ENCODE results near the gene SMARCAL1. TPM values are rescaled to one million over a fixed set of nuclear protein-coding genes. Genes with fewer than 3 reads are reported as not detected.

Gene SMARCAL1
- total RNA-seq, 1 donor from 2014 or later, result 33.0 TPM

DNA sequence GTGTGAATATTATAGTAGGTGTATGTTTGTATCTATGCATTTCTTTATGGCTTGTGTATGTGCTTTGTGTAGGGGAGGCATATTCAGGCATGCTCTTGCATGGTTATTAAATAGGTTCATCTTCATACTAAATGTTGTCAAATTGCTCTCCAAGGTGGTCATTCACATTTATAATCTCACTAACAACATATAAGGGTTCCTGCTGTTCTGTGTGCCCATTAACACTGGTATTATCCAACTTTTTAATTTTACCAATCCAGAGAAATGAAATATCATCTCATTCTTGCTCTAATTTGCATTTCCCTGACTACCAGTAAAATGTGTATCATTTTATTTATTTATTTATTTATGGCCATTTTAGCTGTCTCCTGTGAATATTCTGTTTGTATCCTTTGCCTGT is 57.4 kb downstream of the SMARCAL1 start:
- no peaks in the 10 kb centered on the region for H3K27me3 Mint-ChIP-seq (ENCODE audit: low read depth)
- peaks cover 31% of the 10 kb centered on the region for H3K36me3 Mint-ChIP-seq
- no peaks in the 10 kb centered on the region for H3K9me3 Mint-ChIP-seq
- no peak overlapping the region for H3K27ac Mint-ChIP-seq
- H3K4me1 Mint-ChIP-seq, result no peaks in the 10 kb centered on the region
- TF ChIP-seq, protein P1, sequence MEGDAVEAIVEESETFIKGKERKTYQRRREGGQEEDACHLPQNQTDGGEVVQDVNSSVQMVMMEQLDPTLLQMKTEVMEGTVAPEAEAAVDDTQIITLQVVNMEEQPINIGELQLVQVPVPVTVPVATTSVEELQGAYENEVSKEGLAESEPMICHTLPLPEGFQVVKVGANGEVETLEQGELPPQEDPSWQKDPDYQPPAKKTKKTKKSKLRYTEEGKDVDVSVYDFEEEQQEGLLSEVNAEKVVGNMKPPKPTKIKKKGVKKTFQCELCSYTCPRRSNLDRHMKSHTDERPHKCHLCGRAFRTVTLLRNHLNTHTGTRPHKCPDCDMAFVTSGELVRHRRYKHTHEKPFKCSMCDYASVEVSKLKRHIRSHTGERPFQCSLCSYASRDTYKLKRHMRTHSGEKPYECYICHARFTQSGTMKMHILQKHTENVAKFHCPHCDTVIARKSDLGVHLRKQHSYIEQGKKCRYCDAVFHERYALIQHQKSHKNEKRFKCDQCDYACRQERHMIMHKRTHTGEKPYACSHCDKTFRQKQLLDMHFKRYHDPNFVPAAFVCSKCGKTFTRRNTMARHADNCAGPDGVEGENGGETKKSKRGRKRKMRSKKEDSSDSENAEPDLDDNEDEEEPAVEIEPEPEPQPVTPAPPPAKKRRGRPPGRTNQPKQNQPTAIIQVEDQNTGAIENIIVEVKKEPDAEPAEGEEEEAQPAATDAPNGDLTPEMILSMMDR (IDR thresholded peaks at IDR 0.05; ENCODE audit: unreplicated experiment), result no peak
- no peak for DNase-seq (ENCODE audit: low spot score in 2 of 2, unreplicated experiment in 2 of 2)
- no peak overlapping the region for H3K4me3 Mint-ChIP-seq

DNA sequence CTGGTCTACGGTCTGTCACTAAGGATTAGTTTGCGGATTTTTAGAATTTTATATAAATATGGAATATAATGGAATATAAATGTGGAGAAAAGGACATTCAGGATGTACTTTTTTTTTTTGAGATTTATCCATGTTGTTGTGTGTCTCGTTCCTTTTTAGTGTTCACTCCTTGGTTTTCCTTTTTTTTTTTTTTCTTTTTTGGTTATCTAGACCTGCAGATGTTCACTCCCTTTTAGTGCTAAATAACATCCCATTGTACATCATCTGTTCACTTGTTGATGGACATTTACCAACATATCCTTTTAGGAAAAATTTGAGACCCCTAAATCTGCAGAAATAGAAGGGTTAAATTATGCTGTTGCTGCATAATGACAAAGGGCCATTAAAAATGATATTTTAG is 60.9 kb downstream of the SMARCAL1 start:
- Mint-ChIP-seq H3K9me3 (no peaks in the 10 kb centered on the region), H3K4me1 (no peaks in the 10 kb centered on the region), H3K4me3 (no peak overlapping the region), H3K36me3 (peaks cover 30% of the 10 kb centered on the region), H3K27me3 (ENCODE audit: low read depth) (no peaks in the 10 kb centered on the region), H3K27ac (no peak overlapping the region)
- TF ChIP-seq, protein P1 (IDR thresholded peaks at IDR 0.05; ENCODE audit: unreplicated experiment), result no peak
- DNase-seq (ENCODE audit: low spot score in 2 of 2, unreplicated experiment in 2 of 2), result no peak

DNA sequence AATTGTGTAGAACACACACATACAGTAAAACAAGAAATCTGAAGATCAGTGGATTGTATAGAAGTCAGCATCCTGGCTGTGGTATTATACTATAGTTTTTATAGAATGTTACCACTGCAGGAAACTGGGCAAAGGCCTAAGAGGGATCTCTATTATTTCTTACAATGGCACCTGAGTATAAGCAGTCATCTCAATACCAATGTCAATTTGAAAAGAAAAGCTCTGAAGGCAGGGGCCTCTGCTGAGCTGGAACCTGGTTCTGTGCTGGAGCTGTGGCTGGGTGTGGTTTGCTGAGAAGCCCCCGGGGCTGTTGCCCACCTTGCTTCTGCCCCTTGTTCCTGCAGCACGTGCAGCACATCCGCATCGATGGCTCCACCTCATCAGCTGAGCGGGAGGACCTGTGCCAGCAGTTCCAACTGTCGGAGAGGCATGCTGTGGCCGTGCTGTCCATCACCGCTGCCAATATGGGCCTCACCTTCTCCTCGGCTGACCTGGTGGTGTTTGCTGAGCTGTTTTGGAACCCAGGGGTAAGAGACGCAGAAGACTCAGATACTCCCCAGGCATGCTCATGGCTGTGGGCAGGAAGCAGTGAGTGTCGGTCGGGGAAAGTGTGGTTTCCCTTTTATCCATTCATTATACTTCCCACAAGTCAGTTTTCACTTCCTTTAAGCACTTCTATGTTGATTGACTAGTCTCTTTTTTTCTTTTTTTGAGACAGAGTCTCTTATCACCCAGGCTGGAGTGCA is 62.8 kb downstream of the SMARCAL1 start:
- Mint-ChIP-seq H3K27me3 (ENCODE audit: low read depth) (no peaks in the 10 kb centered on the region), H3K4me3 (no peak overlapping the region), H3K9me3 (no peaks in the 10 kb centered on the region), H3K4me1 (no peaks in the 10 kb centered on the region), H3K36me3 (peaks cover 26% of the 10 kb centered on the region), H3K27ac (no peak overlapping the region)
- no peak for DNase-seq (ENCODE audit: low spot score in 2 of 2, unreplicated experiment in 2 of 2)
- TF ChIP-seq, protein P1 (IDR thresholded peaks at IDR 0.05; ENCODE audit: unreplicated experiment), result no peak

DNA sequence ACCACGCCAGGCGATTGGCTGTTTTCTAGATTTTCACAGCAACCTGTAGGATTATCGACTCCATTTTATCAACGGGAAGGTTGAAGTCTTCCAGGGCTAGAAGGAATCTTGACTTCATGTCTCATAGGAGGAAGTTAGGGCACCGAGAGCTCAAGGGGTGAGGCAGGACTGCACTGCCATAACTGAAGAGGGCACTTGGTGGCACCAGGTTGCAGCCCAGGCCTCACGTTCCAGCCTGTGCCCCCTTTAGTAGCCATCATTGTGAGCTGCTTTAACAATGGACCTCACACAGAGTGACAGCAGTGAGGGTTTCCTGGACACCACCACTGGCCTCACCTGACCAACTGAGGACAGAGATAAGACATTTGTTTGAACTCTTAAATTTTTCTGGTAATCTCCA is 63.5 kb downstream of the SMARCAL1 start:
- TF ChIP-seq, protein P1 (IDR thresholded peaks at IDR 0.05; ENCODE audit: unreplicated experiment), result no peak
- Mint-ChIP-seq H3K4me1 (no peaks in the 10 kb centered on the region), H3K27ac (no peak overlapping the region), H3K9me3 (no peaks in the 10 kb centered on the region), H3K36me3 (peaks cover 31% of the 10 kb centered on the region), H3K4me3 (no peak overlapping the region), H3K27me3 (ENCODE audit: low read depth) (no peaks in the 10 kb centered on the region)
- no peak for DNase-seq (ENCODE audit: low spot score in 2 of 2, unreplicated experiment in 2 of 2)

DNA sequence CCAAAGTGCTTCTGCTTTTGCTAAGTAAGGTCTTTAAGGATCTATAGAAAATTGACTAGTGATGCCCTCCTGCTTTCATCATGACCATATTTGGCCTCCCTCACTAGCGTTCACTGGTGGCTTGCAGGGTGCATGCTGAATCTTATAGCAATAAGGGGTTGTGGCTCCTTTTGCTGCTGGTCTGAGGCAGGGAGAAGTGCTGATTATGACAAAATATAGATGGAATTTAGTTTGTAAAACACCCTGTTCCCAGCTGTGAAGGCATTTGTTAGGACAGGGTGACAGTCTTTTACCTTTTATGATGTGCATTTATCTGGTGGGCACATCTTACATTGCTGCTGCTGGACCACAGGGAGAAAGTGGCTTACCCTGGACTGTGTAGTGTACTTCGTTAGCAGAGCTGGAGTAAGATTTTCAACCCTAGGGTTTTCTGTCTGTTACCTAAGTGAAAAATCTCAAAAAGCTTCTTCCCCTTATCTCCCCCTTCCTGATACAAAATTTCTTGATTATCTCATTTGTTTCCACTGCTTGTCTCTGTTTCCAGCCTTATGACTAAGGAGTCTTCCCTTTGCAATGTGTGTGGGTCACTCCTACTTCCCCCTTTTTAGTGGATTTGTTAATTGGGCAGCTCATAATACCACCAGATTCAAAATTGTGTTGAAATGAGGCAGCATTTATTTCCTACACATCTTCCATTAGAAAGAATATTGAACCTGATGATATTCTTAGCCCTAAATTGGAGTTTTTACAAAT is 65.2 kb downstream of the SMARCAL1 start:
- no peak for DNase-seq (ENCODE audit: low spot score in 2 of 2, unreplicated experiment in 2 of 2)
- TF ChIP-seq, protein P1 (IDR thresholded peaks at IDR 0.05; ENCODE audit: unreplicated experiment), result no peak
- Mint-ChIP-seq H3K27ac (no peak overlapping the region), H3K4me1 (no peaks in the 10 kb centered on the region), H3K36me3 (peaks cover 39% of the 10 kb centered on the region), H3K9me3 (no peaks in the 10 kb centered on the region), H3K27me3 (ENCODE audit: low read depth) (no peaks in the 10 kb centered on the region), H3K4me3 (no peak overlapping the region)

Measured in mesothelial cell of epicardium (in vitro differentiated cells).